ENCODE data around the gene CCDC149.
A peak's percentile ranks its signal among the peaks of the same experiment; 100 is the strongest.
"Not testable (repeated sequence)": the region's sequence is repeated elsewhere in the genome, so short reads cannot be mapped to it uniquely, and the experiment has no call there.

The CCDC149 gene

DNA sequence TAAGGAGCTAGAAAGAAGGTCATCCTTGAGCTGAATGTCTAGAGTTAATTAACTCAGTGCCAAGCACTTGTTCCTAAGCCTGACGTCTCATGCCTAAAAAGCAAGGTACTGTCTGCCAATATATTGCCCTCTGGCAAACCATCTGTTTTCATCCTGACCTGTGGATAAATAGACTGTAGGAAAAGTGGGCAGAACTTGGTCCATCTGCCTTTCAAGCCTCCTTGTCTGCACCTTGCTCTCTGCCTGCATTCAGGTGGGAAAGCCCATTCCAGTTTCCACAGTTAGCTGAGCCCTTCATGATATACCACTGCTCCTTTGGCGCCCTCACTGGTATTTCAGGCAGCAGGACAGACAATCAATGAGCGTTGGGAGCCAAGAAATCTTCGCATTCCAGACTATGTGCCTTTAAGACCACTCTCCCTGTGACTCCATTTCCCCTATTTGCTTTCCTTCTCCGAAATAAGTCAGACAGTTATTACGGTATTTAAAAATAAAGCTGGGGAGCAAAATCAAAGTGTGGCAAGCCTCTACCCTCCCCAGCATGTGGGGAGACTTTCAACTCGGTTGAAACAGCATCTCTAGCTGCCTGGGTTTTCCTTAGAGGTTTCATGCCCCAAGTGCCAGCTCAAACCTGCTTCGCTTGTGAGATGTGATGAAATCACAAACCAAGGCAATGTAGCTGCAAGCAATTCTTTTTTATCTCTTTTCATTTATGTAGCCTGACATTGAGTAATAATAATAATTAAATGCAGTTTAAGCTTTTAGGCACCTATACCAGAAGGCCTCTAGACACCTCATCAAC is 2.5 kb upstream of the CCDC149 start:
- no peak for DNase-seq

DNA sequence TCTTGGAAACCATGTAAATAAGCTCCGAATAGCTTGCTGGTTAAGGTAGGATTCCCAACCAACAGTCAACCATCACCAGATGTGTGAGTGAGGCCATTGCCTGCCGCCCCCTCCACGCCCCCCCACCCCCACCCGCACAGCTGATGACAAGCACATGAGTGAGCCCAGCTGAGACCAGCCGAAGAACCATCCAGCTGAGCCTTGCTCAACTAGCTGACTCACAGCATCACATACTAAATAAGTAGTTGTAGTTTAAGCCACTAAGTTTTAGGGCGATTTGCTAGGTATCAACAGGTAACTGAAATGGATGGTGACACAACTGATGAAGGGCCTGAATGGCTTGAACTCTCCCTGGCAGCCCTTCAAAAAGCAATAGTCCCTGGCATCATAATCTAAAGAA is 1.6 kb upstream of the CCDC149 start:
- no peak for DNase-seq

DNA sequence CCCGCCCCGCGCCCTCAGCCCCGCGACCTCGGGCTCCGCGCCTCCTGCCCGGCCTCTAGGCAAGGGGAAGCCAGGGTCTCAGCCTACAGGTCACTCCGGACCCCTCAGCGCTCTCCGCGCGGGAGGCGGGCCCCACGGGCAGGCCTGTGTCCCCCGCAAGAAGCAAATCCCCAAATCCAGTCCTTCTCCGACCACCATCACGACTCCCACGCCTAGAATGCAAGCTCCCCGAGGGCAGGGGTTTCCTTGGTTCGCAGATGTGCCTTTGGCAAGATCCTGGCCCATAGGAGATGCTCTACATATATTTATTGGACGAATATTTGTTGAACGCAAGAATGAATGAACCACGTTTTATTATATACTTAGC is 260 bp upstream of the CCDC149 start:
- no peak for DNase-seq

- DNase-seq: peak; percentile 70
These were observed 2.3 kb downstream of the CCDC149 start for GRCh38 chr4:24910499-24910898.

GRCh38 chr4:24909606-24910005 is 3.2 kb downstream of the CCDC149 start:
- DNase-seq: not testable (repeated sequence)

GRCh38 chr4:24897639-24898038 is 15.2 kb downstream of the CCDC149 start:
- no peak for DNase-seq

GRCh38 chr4:24896977-24897376 is 15.9 kb downstream of the CCDC149 start:
- DNase-seq: no peak

- no peak for DNase-seq
These were observed 16.8 kb downstream of the CCDC149 start for GRCh38 chr4:24896056-24896455.

DNA sequence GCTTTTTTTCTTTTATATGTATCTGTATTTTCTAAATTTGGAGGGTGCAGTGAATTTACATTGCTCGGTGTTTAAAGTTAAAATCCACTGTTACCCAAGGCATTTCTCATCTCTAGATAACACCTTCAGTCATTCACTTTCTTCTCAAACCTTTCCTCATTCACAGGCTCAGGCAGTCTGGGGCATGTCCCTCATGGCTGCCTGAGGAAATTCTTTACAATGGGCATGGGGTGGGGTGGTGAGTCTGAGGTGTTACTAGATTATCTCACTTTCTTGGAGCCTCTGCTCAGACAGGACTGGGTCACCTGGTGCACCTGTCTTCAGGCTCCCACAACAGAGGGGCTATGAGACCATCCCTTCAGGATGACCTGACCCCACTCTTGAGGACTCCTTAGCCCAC is 17.4 kb downstream of the CCDC149 start:
- no peak for DNase-seq

DNA sequence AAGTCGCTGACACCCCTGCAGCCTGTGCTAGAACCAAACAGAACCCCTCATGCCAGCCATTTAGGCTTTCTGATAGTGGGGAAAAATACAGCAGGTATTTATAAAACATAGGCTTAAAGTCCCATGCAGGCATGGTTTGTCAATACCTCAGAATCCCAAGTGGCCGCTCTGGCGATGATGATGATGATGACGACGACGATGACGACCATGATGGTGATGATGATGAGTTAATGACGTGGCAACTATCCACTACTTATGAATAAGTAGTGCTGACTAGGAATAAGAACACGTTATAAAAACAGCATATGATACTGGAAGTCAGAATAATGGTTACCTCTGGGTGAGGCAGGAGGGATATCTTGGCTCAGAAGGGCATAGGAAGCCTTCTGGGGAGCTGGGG is 18.0 kb downstream of the CCDC149 start:
- no peak for DNase-seq

GRCh38 chr4:24894243-24894642 is 18.6 kb downstream of the CCDC149 start:
- no peak for DNase-seq

- DNase-seq: no peak
These were observed 20.1 kb downstream of the CCDC149 start for GRCh38 chr4:24892778-24893177.

DNA sequence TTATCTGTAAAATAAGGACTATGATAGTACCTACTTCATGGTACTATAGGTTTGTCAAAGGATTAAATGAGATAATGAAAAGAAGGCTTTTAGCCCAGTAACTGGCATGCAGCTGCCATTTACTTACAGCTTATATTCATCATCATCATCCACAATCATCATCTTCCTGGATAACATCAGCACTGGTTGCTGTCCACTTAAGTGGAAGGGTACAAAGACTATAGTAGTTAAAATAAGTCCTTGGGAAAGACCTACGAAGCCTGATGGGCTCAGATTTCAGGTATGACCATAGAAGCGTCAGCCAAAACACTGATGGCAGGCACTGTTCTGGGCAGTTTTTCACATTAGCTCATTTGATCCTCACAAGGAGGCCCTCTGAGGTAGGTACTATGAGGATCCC is 20.6 kb downstream of the CCDC149 start:
- no peak for DNase-seq

DNA sequence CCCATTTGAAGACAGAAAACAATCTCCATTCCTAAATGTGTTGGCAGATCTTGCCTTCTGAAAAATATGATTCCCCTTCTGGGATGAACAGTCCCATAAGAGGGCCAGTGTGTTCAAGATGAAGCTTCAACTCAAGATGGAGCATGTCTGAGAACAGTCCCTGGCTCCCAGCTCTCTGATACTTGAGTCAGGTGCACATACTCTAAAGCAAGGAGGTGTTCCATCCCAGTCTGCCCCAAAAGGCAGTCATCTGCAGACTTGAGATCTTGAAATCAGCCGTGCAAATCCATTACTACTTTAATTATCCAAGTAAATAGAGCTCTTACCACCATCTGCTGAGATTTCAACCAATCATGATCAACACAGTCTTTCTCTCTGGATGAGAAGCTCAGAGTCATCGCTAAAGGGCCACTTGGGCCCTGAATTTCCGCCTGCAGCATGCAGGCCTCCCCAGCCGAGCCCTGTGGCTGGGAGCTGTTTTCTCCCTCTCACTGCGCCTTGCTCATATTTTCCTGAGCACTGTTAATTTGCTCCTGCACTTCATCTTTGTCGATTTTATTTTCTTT is 22.2 kb downstream of the CCDC149 start:
- no peak for DNase-seq

GRCh38 chr4:24889991-24890390 is 22.9 kb downstream of the CCDC149 start:
- peak; percentile 61 for DNase-seq

DNA sequence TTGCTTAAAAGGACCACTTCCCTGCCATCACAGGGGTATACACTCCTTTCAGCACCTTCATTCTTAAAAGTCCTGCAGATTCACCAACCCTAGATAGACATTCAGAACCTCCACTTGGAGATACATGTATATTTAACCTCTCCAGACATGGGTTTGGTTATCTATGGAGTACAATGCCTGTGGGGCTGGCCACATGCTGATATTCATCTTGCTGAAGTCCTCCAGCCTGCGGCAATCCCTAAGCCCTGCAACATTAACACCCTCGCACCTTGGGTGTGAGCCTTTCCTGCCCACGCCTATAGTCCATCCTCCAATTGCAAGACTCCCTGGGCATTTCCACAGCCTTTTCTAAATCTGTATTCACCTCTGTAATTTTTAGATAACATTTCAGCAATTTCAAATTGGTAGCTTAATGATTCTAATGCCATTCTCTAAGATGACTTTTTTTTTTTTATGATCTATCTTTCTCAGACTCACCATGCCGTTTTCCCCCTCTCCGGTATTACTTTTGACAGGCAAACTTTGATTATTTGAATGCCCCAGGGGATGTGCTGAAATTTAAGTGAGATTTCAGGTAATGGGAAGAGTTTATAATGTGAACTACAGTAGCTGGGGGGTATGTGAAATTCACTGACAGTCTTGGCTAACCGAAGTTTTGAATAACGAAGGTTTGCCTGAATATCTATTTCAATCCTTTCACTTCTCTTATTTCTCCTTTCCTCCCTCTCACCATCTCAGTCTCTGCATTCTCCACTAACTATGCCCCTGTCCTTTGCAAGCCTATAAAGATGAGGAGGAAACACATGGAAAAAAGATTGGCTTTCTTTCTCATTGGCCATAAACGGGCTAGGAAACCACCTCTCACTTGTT is 24.1 kb downstream of the CCDC149 start:
- no peak for DNase-seq

- no peak for DNase-seq
These were observed 24.9 kb downstream of the CCDC149 start for GRCh38 chr4:24887881-24888430.

DNA sequence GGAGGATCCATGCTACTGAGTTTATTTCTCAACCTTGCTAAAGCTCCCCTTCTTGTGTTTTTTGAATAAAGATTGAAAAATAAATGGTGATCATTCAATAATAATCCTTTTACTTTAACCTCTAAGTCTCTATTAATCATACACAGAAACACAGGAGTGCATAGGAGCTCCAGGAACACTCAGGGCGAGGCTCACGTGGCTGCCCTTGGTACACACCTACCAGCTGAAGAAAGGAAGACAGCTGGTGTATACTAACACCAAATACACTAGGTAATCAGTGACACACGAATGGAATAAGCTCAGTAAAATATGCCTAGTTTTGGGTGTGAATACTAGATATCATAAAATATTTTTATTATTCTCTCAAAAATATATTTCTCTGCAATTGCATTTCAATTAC is 26.2 kb downstream of the CCDC149 start:
- no peak for DNase-seq

DNA sequence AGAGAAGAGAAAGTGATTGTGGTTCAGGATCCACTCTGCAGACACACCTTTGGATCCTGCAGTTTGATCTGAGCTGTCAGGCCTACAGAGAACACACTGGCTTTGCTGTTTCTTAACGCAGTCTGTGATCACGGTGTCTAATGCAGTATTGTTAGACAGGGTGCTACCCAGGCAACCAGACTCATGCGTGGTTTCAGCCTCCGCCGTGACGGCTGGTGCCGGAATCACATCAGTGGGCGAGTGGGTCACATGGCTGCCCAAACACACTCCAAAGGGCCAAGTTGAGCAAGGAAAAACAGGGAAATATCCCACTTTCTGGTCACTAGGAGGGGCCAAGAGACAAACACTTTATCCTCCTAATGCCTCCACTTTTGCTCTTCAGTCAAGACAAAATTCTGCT is 27.5 kb downstream of the CCDC149 start:
- DNase-seq: no peak

- no peak for DNase-seq
These were observed 27.9 kb downstream of the CCDC149 start for GRCh38 chr4:24884902-24885301.

- no peak for DNase-seq
These were observed 31.2 kb downstream of the CCDC149 start for GRCh38 chr4:24881508-24882196.

DNA sequence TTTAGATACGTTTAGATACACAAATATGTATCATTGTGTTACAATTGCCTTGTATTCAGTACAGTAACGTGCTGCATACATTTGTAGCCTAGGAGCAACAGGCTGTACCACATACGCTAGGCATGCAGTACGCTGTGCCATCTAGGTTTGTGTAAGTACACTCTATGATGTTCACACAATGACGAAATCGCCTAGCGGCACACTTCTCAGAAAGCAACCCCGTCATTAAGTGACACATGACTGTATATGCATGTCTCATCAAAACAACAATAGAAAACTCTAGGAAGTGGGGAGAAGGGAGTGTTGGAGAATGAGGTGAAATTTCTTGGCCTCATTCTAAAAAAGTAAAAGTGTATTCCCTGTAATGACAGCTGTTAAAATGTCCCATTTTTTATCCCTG is 32.7 kb downstream of the CCDC149 start:
- no peak for DNase-seq

DNA sequence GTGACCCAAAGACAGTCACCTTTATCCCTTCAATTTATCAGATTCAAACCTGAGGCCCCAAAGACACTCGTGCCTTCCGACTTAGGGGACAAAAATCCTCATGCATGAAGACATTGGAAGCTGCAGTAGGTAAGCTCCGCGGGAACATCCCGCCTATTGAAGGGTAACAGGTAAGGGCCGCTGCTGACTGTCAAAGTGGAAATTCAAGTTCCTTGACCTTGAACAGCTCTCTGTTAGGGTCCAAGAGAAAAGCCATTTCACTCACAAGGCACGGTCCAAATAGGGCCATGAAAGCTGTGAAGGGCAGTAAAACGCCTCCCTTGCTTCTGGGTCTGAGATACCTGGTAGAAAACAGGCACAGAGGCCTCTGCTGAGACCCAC is 34.2 kb downstream of the CCDC149 start:
- DNase-seq: no peak

Data from fibroblast of skin of right quadriceps (primary cell).